Astrocyte (in vitro differentiated cells and primary cell): ENCODE results near the gene CERS6.

Source experiments
- CTCF ChIP-seq: IDR thresholded peaks from 2 replicates; pipeline ENCODE4 v1.5.1; 2011; ENCODE audit warnings: low read depth, mild to moderate bottlenecking, inconsistent platforms, low read length, moderate library complexity; ENCODE audit not compliant: insufficient read depth
- EZH2 ChIP-seq: IDR thresholded peaks from 2 replicates; pipeline ENCODE4 v1.6.1; 2012; ENCODE audit warnings: mild to moderate bottlenecking, low read length, inconsistent platforms; ENCODE audit not compliant: insufficient read depth

- TF ChIP-seq EZH2 (no peak), CTCF (no peak)
Measured at GRCh38 chr2:168632709-168633121, 176.6 kb downstream of the CERS6 start.
